Suprapubic skin (tissue), 4 donors: ENCODE measurements around the gene TRIM4. TPM values are rescaled to one million over a fixed set of nuclear protein-coding genes. Genes with fewer than 3 reads are reported as not detected.

Experiments used
- DNase-seq, 2 donors: peaks; one replicate each; pipeline ENCODE4 v3.0.0-alpha.2; 2019; ENCODE audit warnings: low spot score in 2 of 2
- H3K27ac ChIP-seq: fragments of 200-600 bp; sonication (generic); one replicate; pipeline ENCODE4 v1.5.1; 2019
- H3K27me3 ChIP-seq: fragments of 200-600 bp; sonication (generic); one replicate; pipeline ENCODE4 v1.5.1; 2019
- H3K36me3 ChIP-seq: fragments of 200-600 bp; sonication (generic); one replicate; pipeline ENCODE4 v1.5.1; 2019
- H3K4me1 ChIP-seq: fragments of 200-600 bp; sonication (generic); one replicate; pipeline ENCODE4 v1.5.1; 2019
- H3K4me3 ChIP-seq: fragments of 200-600 bp; sonication (generic); one replicate; pipeline ENCODE4 v1.5.1; 2019; ENCODE audit warnings: mild to moderate bottlenecking
- H3K9me3 ChIP-seq: fragments of 200-600 bp; sonication (generic); one replicate; pipeline ENCODE4 v1.5.1; 2019
- CTCF ChIP-seq, 2 donors: fragments of 200-600 bp in 1 of 2; fragments of 450-650 bp in 1 of 2; sonication (generic) in 1 of 2; IDR thresholded peaks; one replicate each; pipeline ENCODE4 v1.5.1; 2016 to 2019; ENCODE audit warnings: antibody characterized with exemption in 2 of 2, mild to moderate bottlenecking in 1 of 2, moderate library complexity in 1 of 2
- EP300 ChIP-seq: sonication (generic); formaldehyde crosslinking; IDR thresholded peaks from one replicate; pipeline ENCODE4 v1.6.1; 2017; ENCODE audit warnings: antibody characterized with exemption
- POLR2A ChIP-seq, 2 donors: fragments of 450-650 bp; IDR thresholded peaks; one replicate each; pipeline ENCODE4 v1.6.1; 2017; ENCODE audit warnings: antibody characterized with exemption in 2 of 2, mild to moderate bottlenecking in 2 of 2, moderate library complexity in 2 of 2
- POLR2AphosphoS5 ChIP-seq, 3 donors: sonication (generic); formaldehyde crosslinking; IDR thresholded peaks; one replicate each; pipeline ENCODE4 v1.6.1; 2017; ENCODE audit warnings: antibody characterized with exemption in 3 of 3
- WGBS: methylation state at CpG from one replicate; pipeline ENCODE4 v1.1.5; 2018; 5-methylcytosine and 5-hydroxymethylcytosine counted together
- total RNA-seq, 4 donors: library from RNA; depleted of rRNA; stranded (reverse); fragments of >200 nt; gene quantifications; one replicate each; pipeline ENCODE4 v1.1.0, GENCODE V29; 2016

TRIM4 gene
- total RNA-seq, 4 donors from 2014 or later = 40.2 to 56.7 (median 50.8) TPM

- Histone ChIP-seq H3K27ac (no peak overlapping the region), H3K27me3 (peaks cover 4% of the 10 kb centered on the region), H3K4me3 (no peak overlapping the region), H3K9me3 (no peaks in the 10 kb centered on the region), H3K36me3 (no peaks in the 10 kb centered on the region), H3K4me1 (peaks cover 12% of the 10 kb centered on the region)
- WGBS = 86% methylated on average over 3 of the region's 3 CpGs
- DNase-seq = no peak
- TF ChIP-seq EP300 (no peak), POLR2AphosphoS5 (IDR thresholded peaks at IDR 0.05) (no peak), POLR2A (IDR thresholded peaks at IDR 0.05) (no peak), CTCF (IDR thresholded peaks at IDR 0.05) (no peak)
Observed at GRCh38 chr7:99930376-99930775, 11.0 kb upstream of the TRIM4 start.

- H3K36me3 ChIP-seq = no peaks in the 10 kb centered on the region
- H3K4me3 ChIP-seq = peak overlapping the region; percentile 23
- 38% methylated on average over 2 of the region's 2 CpGs for WGBS
- H3K27me3 ChIP-seq = peaks cover 4% of the 10 kb centered on the region
- no peak overlapping the region for H3K27ac ChIP-seq
- H3K4me1 ChIP-seq = peaks cover 12% of the 10 kb centered on the region
- no peaks in the 10 kb centered on the region for H3K9me3 ChIP-seq
- TF ChIP-seq CTCF (IDR thresholded peaks at IDR 0.05) = no peak
- no peak for TF ChIP-seq EP300
- no peak for TF ChIP-seq POLR2AphosphoS5 (IDR thresholded peaks at IDR 0.05)
- no peak for TF ChIP-seq POLR2A (IDR thresholded peaks at IDR 0.05)
- no peak for DNase-seq
Observed at GRCh38 chr7:99929730-99930053, 10.4 kb upstream of the TRIM4 start.

GRCh38 chr7:99928994-99929729 lies 9.8 kb upstream of the TRIM4 start, which contains the start of gene GJC3:
GJC3 (minus strand) TSS chr7:99929620; CDS start chr7:99929620, 0 bp downstream.
- H3K36me3 ChIP-seq = no peaks in the 10 kb centered on the region
- no peak within 1 kb of the TSS for H3K27ac ChIP-seq
- DNase-seq = peak in 1 of 2 donors; percentile 62
- peaks cover 12% of the 10 kb centered on the region for H3K4me1 ChIP-seq
- peaks cover 3% of the 10 kb centered on the region for H3K27me3 ChIP-seq
- no peaks in the 10 kb centered on the region for H3K9me3 ChIP-seq
- peak within 1 kb of the TSS; percentile 23 for H3K4me3 ChIP-seq
- TF ChIP-seq CTCF (IDR thresholded peaks at IDR 0.05) (peak in 1 of 2 donors; percentile 45), POLR2AphosphoS5 (IDR thresholded peaks at IDR 0.05) (no peak), EP300 (no peak), POLR2A (IDR thresholded peaks at IDR 0.05) (no peak)
- 22% methylated on average over 22 of the region's 22 CpGs for WGBS

- TF ChIP-seq CTCF (IDR thresholded peaks at IDR 0.05) (no peak), EP300 (no peak), POLR2A (IDR thresholded peaks at IDR 0.05) (no peak), POLR2AphosphoS5 (IDR thresholded peaks at IDR 0.05) (no peak)
- Histone ChIP-seq H3K9me3 (no peaks in the 10 kb centered on the region), H3K4me1 (peaks cover 12% of the 10 kb centered on the region), H3K36me3 (no peaks in the 10 kb centered on the region), H3K4me3 (no peak overlapping the region), H3K27ac (no peak overlapping the region), H3K27me3 (no peaks in the 10 kb centered on the region)
- DNase-seq = no peak
- 64% methylated on average over 2 of the region's 2 CpGs for WGBS
Observed at GRCh38 chr7:99928188-99928587, 8.9 kb upstream of the TRIM4 start.

- peaks cover 12% of the 10 kb centered on the region for H3K4me1 ChIP-seq
- H3K27me3 ChIP-seq = no peaks in the 10 kb centered on the region
- H3K27ac ChIP-seq = no peak overlapping the region
- WGBS = 64% methylated on average over 5 of the region's 5 CpGs
- H3K36me3 ChIP-seq = no peaks in the 10 kb centered on the region
- TF ChIP-seq POLR2AphosphoS5 (IDR thresholded peaks at IDR 0.05) (no peak), CTCF (IDR thresholded peaks at IDR 0.05) (no peak), POLR2A (IDR thresholded peaks at IDR 0.05) (no peak), EP300 (no peak)
- H3K4me3 ChIP-seq = no peak overlapping the region
- no peaks in the 10 kb centered on the region for H3K9me3 ChIP-seq
- no peak for DNase-seq
Observed at GRCh38 chr7:99927536-99927935, 8.2 kb upstream of the TRIM4 start.
